K562 (cell line): ENCODE results near the gene C2orf76. TPM values are rescaled to one million over a fixed set of nuclear protein-coding genes. Genes with fewer than 3 reads are reported as not detected.

ENCODE experiments used
- ATAC-seq: fragments of 200-7000 bp; cut with Tn5 transposase; 3 replicates; pipeline ENCODE4 v1.9.1; 2020; ENCODE audit warnings: moderate library complexity
- BruUV-seq: library from RNA; stranded (reverse); fragments of 400-500 nt; replicated peaks from 2 replicates; lab custom pipeline; 2021; lab: Mats Ljungman, UMichigan
- CTCF ChIA-PET: fragments of 300-600 bp; formaldehyde crosslinking; extraction: SDS; loops from one replicate; lab custom pipeline; 2021; ENCODE audit warnings: low intra/inter-chr PET ratio; lab: Yijun Ruan, JAX
- POLR2A ChIA-PET: fragments of 300-600, 350-650 bp; sonication (Branson Sonifier 250); formaldehyde crosslinking; extraction: SDS; loops from one replicate; lab custom pipeline; 2021; ENCODE audit warnings: antibody characterized with exemption, inconsistent platforms; lab: Yijun Ruan, JAX
- DNase-seq, 4 experiments: peaks; one replicate each; pipeline versions ENCODE4 v3.0.0 to v3.0.0-alpha.2; 2011 to 2018; ENCODE audit warnings: low spot score in 3 of 4, mixed read lengths in 3 of 4; ENCODE audit errors: extremely low read depth in 1 of 4
- FAIRE-seq: peaks from 2 replicates; lab custom pipeline; 2011; peaks lifted over from hg19 to GRCh38; lab: Jason Lieb, UNC
- H2AFZ ChIP-seq: 2 replicates; pipeline ENCODE4 v1.6.0; 2011; ENCODE audit warnings: low read depth, low read length, control low read depth, inconsistent platforms
- H3K27ac ChIP-seq: fragments of 200-600 bp; 3 replicates; pipeline ENCODE4 v1.8.0; 2011; ENCODE audit warnings: low read depth, mild to moderate bottlenecking, control low read depth, inconsistent platforms, low read length, moderate library complexity, mixed read lengths; ENCODE audit errors: extremely low read depth
- H3K27me3 ChIP-seq, 2 experiments: fragments of 300-600 bp in 1 of 2; 2 replicates in 1 of 2; 3 replicates in 1 of 2; pipeline versions ENCODE4 v1.6.0 to v1.8.0; 2011; ENCODE audit warnings: inconsistent platforms in 2 of 2, low read length in 2 of 2, mild to moderate bottlenecking in 1 of 2, mixed read lengths in 1 of 2, moderate library complexity in 1 of 2; ENCODE audit not compliant: control insufficient read depth in 2 of 2, insufficient read depth in 2 of 2
- H3K36me3 ChIP-seq: fragments of 300-600 bp; 3 replicates; pipeline ENCODE4 v1.8.0; 2011; ENCODE audit warnings: mild to moderate bottlenecking, low read length, inconsistent platforms; ENCODE audit not compliant: control insufficient read depth, insufficient read depth
- H3K4me1 ChIP-seq, 2 experiments: fragments of 200-600 bp in 1 of 2; replicated peaks in 1 of 2; 2 replicates in 1 of 2; 3 replicates in 1 of 2; pipeline versions ENCODE4 v1.5.1 to v1.8.0; 2011; ENCODE audit warnings: inconsistent platforms in 2 of 2, low read length in 2 of 2, mild to moderate bottlenecking in 1 of 2, mixed read lengths in 1 of 2, moderate library complexity in 1 of 2; ENCODE audit not compliant: control insufficient read depth in 2 of 2, insufficient read depth in 2 of 2
- H3K4me2 ChIP-seq: 2 replicates; pipeline ENCODE4 v1.6.1; 2011; ENCODE audit warnings: low read length, control low read depth, inconsistent platforms, mixed read lengths; ENCODE audit not compliant: insufficient read depth
- H3K4me3 ChIP-seq: fragments of 200-600 bp; sonication (generic), shearing (Covaris generic); 2 replicates; pipeline ENCODE4 v1.5.1; 2016; ENCODE audit warnings: control low read depth, inconsistent platforms
- H3K79me2 ChIP-seq: fragments of 200-600 bp; 3 replicates; pipeline ENCODE4 v1.8.0; 2011; ENCODE audit warnings: low read length, inconsistent platforms; ENCODE audit not compliant: control insufficient read depth, insufficient read depth
- H3K9ac ChIP-seq, 2 experiments: 2 replicates each; pipeline versions ENCODE4 v1.6.0 to v1.6.1; 2011; ENCODE audit warnings: low read depth in 2 of 2, low read length in 2 of 2, control low read depth in 1 of 2, inconsistent platforms in 1 of 2, mild to moderate bottlenecking in 1 of 2, mixed read lengths in 1 of 2; ENCODE audit not compliant: insufficient read depth in 1 of 2
- H3K9me1 ChIP-seq: one replicate; pipeline ENCODE4 v1.6.0; 2011; ENCODE audit warnings: inconsistent platforms, mild to moderate bottlenecking, low read length, moderate library complexity; ENCODE audit not compliant: control insufficient read depth, insufficient read depth
- H3K9me3 ChIP-seq: replicated peaks from 2 replicates; pipeline ENCODE4 v1.5.1; 2011; ENCODE audit warnings: low read depth, low read length, inconsistent platforms; ENCODE audit not compliant: control insufficient read depth, insufficient read depth
- H4K20me1 ChIP-seq: replicated peaks from 2 replicates; pipeline ENCODE4 v1.6.1; 2011; ENCODE audit warnings: low read length, inconsistent platforms, mixed read lengths; ENCODE audit not compliant: control insufficient read depth, insufficient read depth
- CBFA2T2 ChIP-seq: fragments of 450-650 bp; conservative IDR thresholded peaks from 2 replicates; pipeline ENCODE4 v1.6.1; 2017; ENCODE audit warnings: mild to moderate bottlenecking
- CHD2 ChIP-seq: IDR thresholded peaks from 2 replicates; pipeline ENCODE4 v1.6.1; 2011; ENCODE audit warnings: low read depth, low read length
- DEAF1 ChIP-seq: fragments of 450-650 bp; formaldehyde crosslinking; IDR thresholded peaks from 2 replicates; pipeline ENCODE4 v1.4.0; 2020; ENCODE audit warnings: mild to moderate bottlenecking, moderate library complexity
- HDAC1 ChIP-seq, 2 experiments: fragments of 450-650 bp; IDR thresholded peaks; 2 replicates each; pipeline ENCODE4 v1.6.1; 2016 to 2017; ENCODE audit warnings: inconsistent platforms in 1 of 2, mild to moderate bottlenecking in 1 of 2, moderate library complexity in 1 of 2
- KLF10 ChIP-seq: fragments of 250-450 bp; sonication (Bioruptor Pico); IDR thresholded peaks from 2 replicates; pipeline ENCODE4 v1.6.1; 2021; ENCODE audit warnings: matching md5 sums
- NFE2L1 ChIP-seq: fragments of 450-650 bp; IDR thresholded peaks from 2 replicates; pipeline ENCODE4 v1.6.1; 2016; ENCODE audit warnings: missing genetic modification characterization, low read depth, mild to moderate bottlenecking, missing compliant biosample characterization, moderate library complexity, borderline replicate concordance
- PHF8 ChIP-seq: fragments of 200-600 bp; sonication (generic); IDR thresholded peaks from 2 replicates; pipeline ENCODE4 v1.6.1; 2012; ENCODE audit warnings: mixed run types, mild to moderate bottlenecking, inconsistent platforms, low read length, moderate library complexity, borderline replicate concordance
- RBM17 ChIP-seq: fragments of 200-400 bp; formaldehyde crosslinking; IDR thresholded peaks from 2 replicates; pipeline ENCODE4 v1.6.1; 2017; ENCODE audit warnings: low read depth, mild to moderate bottlenecking, low read length, borderline replicate concordance
- SFPQ ChIP-seq: fragments of 200-400 bp; formaldehyde crosslinking; IDR thresholded peaks from 2 replicates; pipeline ENCODE4 v1.6.1; 2017; ENCODE audit warnings: mild to moderate bottlenecking, low read depth, low read length, moderate library complexity
- ZNF121 ChIP-seq: sonication (generic); formaldehyde crosslinking; conservative IDR thresholded peaks from 2 replicates; pipeline ENCODE4 v1.8.0; 2022; ENCODE audit warnings: missing genetic modification reagents
- ZNF766 ChIP-seq: fragments of 200-800 bp; sonication (Bioruptor generic); conservative IDR thresholded peaks from 2 replicates; pipeline ENCODE4 v1.6.1; 2016; ENCODE audit warnings: missing genetic modification characterization, missing compliant biosample characterization
- WGBS: fragments of 100-300 bp; shearing (Covaris generic); methylation state at CpG from one replicate; pipeline ENCODE4 v1.1.6; 2016; ENCODE audit warnings: low coverage, mixed read lengths; ENCODE audit not compliant: insufficient coverage; ENCODE audit errors: missing lambda C conversion rate; 5-methylcytosine and 5-hydroxymethylcytosine counted together
- in situ Hi-C: fragments of 300-500 bp; cut with MboI; formaldehyde crosslinking; loops from 4 replicates; pipeline ENCODE4 v1.15.0; 2018; ENCODE audit warnings: inconsistent platforms, mixed read lengths
- intact Hi-C: fragments of 100-400 bp; cut with micrococcal nuclease; formaldehyde crosslinking; loops from 2 replicates; pipeline ENCODE4 v1.14.2; 2022
- polyA plus RNA-seq, 8 experiments: library from polyadenylated mRNA; depleted of rRNA in 4 of 8; stranded (reverse) in 5 of 8; unstranded in 3 of 8; fragments of >200 nt; fragmentation: Nextera tagmentation in 2 of 8; fragmentation: Illumina TruSeq in 1 of 8; extraction: Ambion mirVana in 2 of 8; extraction: Trizol in 1 of 8; gene quantifications; 2 replicates each; pipeline versions ENCODE4 v1.2.1 to v1.2.3, GENCODE V29; 2011 to 2014; ENCODE audit warnings: inconsistent platforms in 1 of 8, missing spikeins in 1 of 8
- total RNA-seq, 7 experiments: library from RNA; depleted of rRNA in 6 of 7; stranded (reverse); fragments of >200 nt in 6 of 7; fragmentation: Illumina TruSeq in 2 of 7; extraction: Trizol in 2 of 7; gene quantifications; 2 replicates each; pipeline versions ENCODE4 v1.2.1 to v1.2.3, GENCODE V29; 2011 to 2021; ENCODE audit warnings: low replicate concordance in 1 of 7
- TF ChIP-seq, protein P1 (sequence below): IDR thresholded peaks from 2 replicates; pipeline ENCODE4 v1.6.1; 2014; ENCODE audit warnings: antibody characterized with exemption

The C2orf76 gene
- total and polyA plus RNA-seq, 9 of the 15 experiments (the other 6 are each of a cell fraction or from before 2014, with no cell fraction given), result 4.8 to 26.2 (median 14.5) TPM

DNA sequence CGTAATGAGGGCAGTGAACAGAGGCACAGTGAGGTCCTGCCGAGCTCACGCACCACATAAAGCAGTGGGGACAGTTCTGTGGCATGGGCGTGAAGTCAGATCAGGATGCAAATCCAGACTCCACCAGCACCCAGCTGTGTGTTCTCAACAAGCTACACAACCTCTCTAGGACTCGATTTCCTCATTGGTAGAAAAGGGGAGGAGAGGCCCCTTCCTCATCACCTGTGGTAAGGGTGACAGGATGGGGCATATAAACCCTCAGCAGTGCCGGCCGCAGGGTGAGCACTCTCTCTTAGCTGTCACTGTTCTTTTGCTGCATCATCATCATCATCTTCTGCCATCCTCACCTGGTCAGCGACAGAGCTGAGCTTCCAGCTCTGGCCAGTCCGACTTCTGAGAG lies 54.8 kb downstream of the C2orf76 start (continued):
- TF ChIP-seq PHF8, result no peak
- no peak for TF ChIP-seq SFPQ
- TF ChIP-seq NFE2L1 (tag), result no peak

GRCh38 chr2:119311371-119311770 lies 55.3 kb downstream of the C2orf76 start:
- H3K27ac ChIP-seq, result no peak overlapping the region
- peak; percentile 75 for ATAC-seq
- H3K4me2 ChIP-seq, result no peak overlapping the region
- no peaks in the 10 kb centered on the region for H3K9me1 ChIP-seq
- no peaks in the 10 kb centered on the region for H3K79me2 ChIP-seq
- POLR2A ChIA-PET, result interaction anchor here (1.9 kb wide), 1 partner anchor 11 kb away, joined by 4 read pairs; no protein-coding TSS in a partner anchor
- H3K36me3 ChIP-seq, result no peaks in the 10 kb centered on the region
- H3K4me1 ChIP-seq, result no peaks in the 10 kb centered on the region
- CTCF ChIA-PET, result interaction anchor here (0.7 to 1.2 kb wide), 2 partner anchors 164 to 1368 kb away, joined by 3 to 8 read pairs; no protein-coding TSS in a partner anchor
- no peak for FAIRE-seq
- in situ Hi-C loops, result loop anchor here (5.0 kb wide), 1 partner anchor 161 kb away; no protein-coding TSS in a partner anchor
- intact Hi-C loops, result loop anchor here (1.0 to 5.0 kb wide), 2 partner anchors 91 to 165 kb away; no protein-coding TSS in a partner anchor
- no peak overlapping the region for H3K9ac ChIP-seq
- 41% methylated on average over 5 of the region's 5 CpGs for WGBS
- no TSS peak for BruUV-seq
- H3K9me3 ChIP-seq, result no peaks in the 10 kb centered on the region
- H2AFZ ChIP-seq, result no peak overlapping the region
- peaks cover 5 to 8% of the 10 kb centered on the region in 2 experiments; a peak in 1 of 5 replicates for H3K27me3 ChIP-seq
- 0 out of 2 replicates have a peak, but pooled peaks cover 2% of the 10 kb centered on the region for H4K20me1 ChIP-seq
- DNase-seq, result peak in 2 of 4 experiments; percentile 20 to 23
- H3K4me3 ChIP-seq, result no peak overlapping the region
- no peak for TF ChIP-seq HDAC1 (IDR thresholded peaks at IDR 0.05)
- TF ChIP-seq KLF10, result no peak
- TF ChIP-seq, protein P1, sequence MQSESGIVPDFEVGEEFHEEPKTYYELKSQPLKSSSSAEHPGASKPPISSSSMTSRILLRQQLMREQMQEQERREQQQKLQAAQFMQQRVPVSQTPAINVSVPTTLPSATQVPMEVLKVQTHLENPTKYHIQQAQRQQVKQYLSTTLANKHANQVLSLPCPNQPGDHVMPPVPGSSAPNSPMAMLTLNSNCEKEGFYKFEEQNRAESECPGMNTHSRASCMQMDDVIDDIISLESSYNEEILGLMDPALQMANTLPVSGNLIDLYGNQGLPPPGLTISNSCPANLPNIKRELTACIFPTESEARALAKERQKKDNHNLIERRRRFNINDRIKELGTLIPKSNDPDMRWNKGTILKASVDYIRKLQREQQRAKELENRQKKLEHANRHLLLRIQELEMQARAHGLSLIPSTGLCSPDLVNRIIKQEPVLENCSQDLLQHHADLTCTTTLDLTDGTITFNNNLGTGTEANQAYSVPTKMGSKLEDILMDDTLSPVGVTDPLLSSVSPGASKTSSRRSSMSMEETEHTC, result no peak
- TF ChIP-seq CHD2, result no peak
- TF ChIP-seq ZNF121 (CRISPR knock-in tag), result no peak
- TF ChIP-seq CBFA2T2, result no peak
- peak; percentile 63 for TF ChIP-seq DEAF1 (CRISPR knock-in tag)
- no peak for TF ChIP-seq ZNF766
- TF ChIP-seq RBM17, result no peak
